Measurements from ENCODE around the gene SPEF2.

Gene SPEF2

GRCh38 chr5:35626553-35626952, 8.9 kb downstream of the SPEF2 start:
- Histone ChIP-seq H3K4me3 (no peak overlapping the region), H3K27ac (no peak overlapping the region)
- TF ChIP-seq CTCF (IDR thresholded peaks at IDR 0.05), result no peak
- no peak for DNase-seq (ENCODE audit: low spot score)

GRCh38 chr5:35634326-35634725, 16.7 kb downstream of the SPEF2 start:
- no peak for TF ChIP-seq CTCF (IDR thresholded peaks at IDR 0.05)
- DNase-seq (ENCODE audit: low spot score), result no peak
- H3K4me3 ChIP-seq, result no peak overlapping the region
- H3K27ac ChIP-seq, result no peak overlapping the region

DNA sequence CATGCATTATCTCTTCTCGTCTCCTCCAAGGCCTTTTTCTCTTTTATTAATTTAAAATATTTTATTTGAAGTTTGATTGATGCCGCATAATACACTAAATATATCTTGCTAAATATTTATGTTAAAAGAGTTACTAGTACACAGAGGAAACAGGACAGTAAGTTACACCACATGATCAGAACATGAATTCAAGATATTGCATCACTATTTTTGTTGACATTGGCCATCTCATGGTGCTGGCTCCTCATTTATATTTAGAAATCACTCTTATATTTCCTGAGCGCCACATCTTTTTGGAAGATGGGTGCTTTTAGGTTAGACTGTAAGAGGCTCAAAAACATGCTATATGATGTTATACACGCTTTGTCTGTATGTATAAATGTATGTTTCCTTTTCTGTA, 23.0 kb downstream of the SPEF2 start:
- Histone ChIP-seq H3K27ac (no peak overlapping the region), H3K4me3 (no peak overlapping the region)
- no peak for DNase-seq (ENCODE audit: low spot score)
- no peak for TF ChIP-seq CTCF (IDR thresholded peaks at IDR 0.05)

GRCh38 chr5:35644543-35644942, 26.9 kb downstream of the SPEF2 start:
- Histone ChIP-seq H3K27ac (no peak overlapping the region), H3K4me3 (no peak overlapping the region)
- TF ChIP-seq CTCF (IDR thresholded peaks at IDR 0.05), result no peak
- DNase-seq (ENCODE audit: low spot score), result no peak

GRCh38 chr5:35647128-35647527, 29.5 kb downstream of the SPEF2 start:
- DNase-seq (ENCODE audit: low spot score), result no peak
- no peak overlapping the region for H3K4me3 ChIP-seq

DNA sequence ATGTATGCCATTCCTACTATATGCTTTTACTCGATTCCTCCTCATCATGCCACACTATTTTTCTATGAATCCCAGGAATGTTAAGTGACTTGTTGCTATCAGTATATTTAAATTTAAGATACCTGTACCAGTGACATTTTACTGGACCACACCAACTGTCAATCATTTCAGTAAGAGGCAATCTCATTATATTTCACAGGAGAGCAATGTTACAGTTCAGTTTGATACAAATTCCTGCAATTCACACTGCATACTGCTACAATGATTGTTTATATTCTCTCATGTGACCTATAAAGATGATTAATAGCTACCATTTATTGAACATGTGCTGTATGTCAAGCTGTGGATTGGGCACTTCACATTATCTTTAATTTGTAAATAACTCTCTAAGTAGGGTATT, 30.0 kb downstream of the SPEF2 start:
- H3K4me3 ChIP-seq, result no peak overlapping the region
- DNase-seq (ENCODE audit: low spot score), result no peak
- no peak for TF ChIP-seq CTCF (IDR thresholded peaks at IDR 0.05)
- no peak overlapping the region for H3K27ac ChIP-seq

More at GRCh38 chr5:35647128-35647527, 29.5 kb downstream of the SPEF2 start:
- TF ChIP-seq CTCF (IDR thresholded peaks at IDR 0.05), result no peak
- H3K27ac ChIP-seq, result no peak overlapping the region

DNA sequence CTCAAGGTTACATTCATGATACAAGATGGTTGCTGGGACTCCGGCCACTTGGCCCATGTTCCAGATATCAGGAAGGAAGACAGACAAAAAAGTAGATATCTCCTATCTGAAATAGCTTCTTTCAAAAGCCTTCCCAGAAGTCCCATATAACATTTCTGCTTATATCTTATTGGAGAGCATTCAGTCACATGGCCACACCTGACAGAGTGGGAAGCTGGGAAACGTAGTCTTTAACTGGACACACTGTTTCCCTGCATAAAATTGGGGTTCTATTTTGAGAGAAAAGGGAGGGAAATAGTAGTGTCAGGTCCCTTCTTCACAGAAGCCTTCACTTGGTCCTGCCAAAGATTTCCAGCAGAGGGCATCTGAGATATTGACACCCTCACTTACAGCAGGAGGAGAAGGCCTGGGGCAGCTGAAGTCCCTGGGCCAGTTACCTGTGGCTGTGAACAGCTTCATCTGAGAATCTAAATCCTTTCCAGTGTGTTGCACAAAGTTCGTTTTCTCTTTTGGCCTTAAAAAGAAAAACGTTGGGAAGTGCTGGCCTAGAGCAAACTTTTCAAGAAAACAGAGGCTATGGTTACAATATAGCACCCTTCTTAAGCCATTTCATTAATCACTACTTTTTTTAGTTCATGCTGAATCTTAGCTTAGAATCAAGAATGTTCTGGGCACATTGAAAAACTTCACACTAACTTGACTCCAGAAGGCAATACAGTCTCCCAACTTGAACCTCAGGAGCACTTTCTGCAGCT, 33.5 kb downstream of the SPEF2 start:
- H3K27ac ChIP-seq, result no peak overlapping the region
- no peak for DNase-seq (ENCODE audit: low spot score)
- no peak for TF ChIP-seq CTCF (IDR thresholded peaks at IDR 0.05)
- no peak overlapping the region for H3K4me3 ChIP-seq

Data from coronary artery (tissue), 2 donors.